Peyer's patch (tissue), 4 donors: ENCODE results near the gene F7.
"Not testable (repeated sequence)": the region's sequence is repeated elsewhere in the genome, so short reads cannot be mapped to it uniquely, and the experiment has no call there.

Experiments used
- CTCF ChIP-seq, 6 experiments: fragments of 450-650 bp in 4 of 6; fragments of 200-600 bp in 2 of 6; sonication (generic) in 1 of 6; IDR thresholded peaks; one replicate each; pipeline ENCODE4 v1.5.1; 2017 to 2019; ENCODE audit warnings: antibody characterized with exemption in 6 of 6, mild to moderate bottlenecking in 3 of 6, moderate library complexity in 1 of 6
- POLR2A ChIP-seq, 2 donors: fragments of 450-650 bp; IDR thresholded peaks; one replicate each; pipeline ENCODE4 v1.5.1; 2017; ENCODE audit warnings: antibody characterized with exemption in 2 of 2, mild to moderate bottlenecking in 2 of 2, moderate library complexity in 2 of 2

GRCh38 chr13:113057559-113057958, 48.0 kb upstream of the F7 start:
- TF ChIP-seq CTCF, POLR2A (IDR thresholded peaks at IDR 0.05): not testable (repeated sequence)
